IMR-90 (cell line): Measurements from ENCODE around the gene FOXR1. TPM values are rescaled to one million over a fixed set of nuclear protein-coding genes. Genes with fewer than 3 reads are reported as not detected.

Experiments
- ATAC-seq: fragments of 200-7000 bp; cut with Tn5 transposase; 2 replicates; pipeline ENCODE4 v1.9.1; 2020; ENCODE audit warnings: low read depth, mild to moderate bottlenecking, moderate library complexity
- BruUV-seq: library from RNA; stranded (reverse); fragments of 400-500 nt; replicated peaks from 2 replicates; lab custom pipeline; 2021; lab: Mats Ljungman, UMichigan
- CTCF ChIA-PET: fragments of 300-600 bp; formaldehyde crosslinking; extraction: SDS; loops from one replicate; lab custom pipeline; 2021; ENCODE audit warnings: antibody characterized with exemption; lab: Yijun Ruan, JAX
- POLR2A ChIA-PET: fragments of 300-600 bp; sonication (Branson Sonifier 250); formaldehyde crosslinking; loops from one replicate; lab custom pipeline; 2022; ENCODE audit warnings: antibody characterized with exemption; ENCODE audit not compliant: unreplicated experiment; lab: Charles Lee
- DNase-seq: peaks from one replicate; pipeline ENCODE4 v3.0.0; 2013
- H2AFZ ChIP-seq: replicated peaks from 2 replicates; pipeline ENCODE3; 2013; ENCODE audit warnings: low read length, mild to moderate bottlenecking; ENCODE audit not compliant: poor library complexity
- H2AK5ac ChIP-seq: 2 replicates; pipeline ENCODE4 v1.6.1; 2013; ENCODE audit warnings: low read depth, low read length, inconsistent platforms
- H2AK9ac ChIP-seq: replicated peaks from 2 replicates; pipeline ENCODE3; 2013; ENCODE audit warnings: mild to moderate bottlenecking, low read depth, low read length, moderate library complexity; ENCODE audit not compliant: poor library complexity
- H2BK120ac ChIP-seq: 2 replicates; pipeline ENCODE4 v1.6.1; 2013; ENCODE audit warnings: low read depth, low read length, inconsistent platforms
- H2BK15ac ChIP-seq: 3 replicates; pipeline ENCODE4 v1.6.1; 2013; ENCODE audit warnings: low read depth, low read length, inconsistent platforms
- H2BK20ac ChIP-seq: 2 replicates; pipeline ENCODE4 v1.6.1; 2013; ENCODE audit warnings: low read depth, mild to moderate bottlenecking, inconsistent platforms, low read length, moderate library complexity
- H2BK5ac ChIP-seq: 2 replicates; pipeline ENCODE4 v1.6.1; 2013; ENCODE audit warnings: mild to moderate bottlenecking, low read depth, low read length, inconsistent platforms; ENCODE audit not compliant: poor library complexity, severe bottlenecking
- H3K14ac ChIP-seq: replicated peaks from 2 replicates; pipeline ENCODE4 v1.6.1; 2013; ENCODE audit warnings: low read depth, low read length, inconsistent platforms
- H3K18ac ChIP-seq: 2 replicates; pipeline ENCODE4 v1.6.1; 2013; ENCODE audit warnings: low read depth, low read length, control low read depth
- H3K23ac ChIP-seq: 2 replicates; pipeline ENCODE4 v1.6.1; 2013; ENCODE audit warnings: low read depth, low read length, inconsistent platforms
- H3K27ac ChIP-seq: 2 replicates; pipeline ENCODE4 v1.5.1; 2013; ENCODE audit warnings: mild to moderate bottlenecking, control low read depth, low read length; ENCODE audit not compliant: insufficient read depth
- H3K27me3 ChIP-seq: 2 replicates; pipeline ENCODE4 v1.6.1; 2013; ENCODE audit warnings: low read length; ENCODE audit not compliant: control insufficient read depth, insufficient read depth
- H3K36me3 ChIP-seq: 2 replicates; pipeline ENCODE4 v1.6.1; 2013; ENCODE audit warnings: low read length, mixed read lengths; ENCODE audit not compliant: control insufficient read depth, insufficient read depth
- H3K4ac ChIP-seq: 2 replicates; pipeline ENCODE4 v1.6.1; 2013; ENCODE audit warnings: low read depth, low read length, inconsistent platforms
- H3K4me1 ChIP-seq: 2 replicates; pipeline ENCODE4 v1.6.1; 2013; ENCODE audit warnings: low read length, mixed read lengths; ENCODE audit not compliant: control insufficient read depth, insufficient read depth
- H3K4me2 ChIP-seq: 2 replicates; pipeline ENCODE4 v1.6.1; 2013; ENCODE audit warnings: low read depth, mild to moderate bottlenecking, control low read depth, low read length, moderate library complexity
- H3K4me3 ChIP-seq: 2 replicates; pipeline ENCODE4 v1.5.1; 2013; ENCODE audit warnings: low read depth, mild to moderate bottlenecking, control low read depth, low read length, moderate library complexity; ENCODE audit not compliant: insufficient read depth
- H3K56ac ChIP-seq: 2 replicates; pipeline ENCODE4 v1.6.1; 2013; ENCODE audit warnings: low read length, inconsistent platforms; ENCODE audit not compliant: insufficient read depth; ENCODE audit errors: extremely low read depth
- H3K79me1 ChIP-seq, 2 experiments: 2 replicates each; pipeline ENCODE4 v1.6.1; 2013; ENCODE audit warnings: low read length in 2 of 2, inconsistent platforms in 1 of 2, low read depth in 1 of 2
- H3K9ac ChIP-seq: 2 replicates; pipeline ENCODE4 v1.6.1; 2013; ENCODE audit warnings: low read depth, low read length, control low read depth
- H3K9me1 ChIP-seq: 2 replicates; pipeline ENCODE4 v1.6.1; 2013; ENCODE audit warnings: low read length, inconsistent platforms; ENCODE audit not compliant: insufficient read depth
- H3K9me3 ChIP-seq: 2 replicates; pipeline ENCODE4 v1.6.1; 2013; ENCODE audit warnings: low read length; ENCODE audit not compliant: control insufficient read depth, insufficient read depth
- H4K20me1 ChIP-seq: 2 replicates; pipeline ENCODE4 v1.6.1; 2013; ENCODE audit warnings: low read length, inconsistent platforms; ENCODE audit not compliant: insufficient read depth
- H4K5ac ChIP-seq: 2 replicates; pipeline ENCODE4 v1.6.1; 2013; ENCODE audit warnings: mild to moderate bottlenecking, low read depth, low read length, control low read depth
- H4K8ac ChIP-seq, 2 experiments: 2 replicates each; pipeline ENCODE4 v1.6.1; 2013; ENCODE audit warnings: low read depth in 2 of 2, low read length in 2 of 2, control low read depth in 1 of 2, inconsistent platforms in 1 of 2
- H4K91ac ChIP-seq: 2 replicates; pipeline ENCODE4 v1.6.1; 2013; ENCODE audit warnings: low read depth, low read length, inconsistent platforms; ENCODE audit not compliant: insufficient read depth
- BHLHE40 ChIP-seq: fragments of 150-350 bp; IDR thresholded peaks from 2 replicates; pipeline ENCODE4 v1.6.1; 2016; ENCODE audit warnings: mild to moderate bottlenecking, low read depth, low read length
- CEBPB ChIP-seq: IDR thresholded peaks from 2 replicates; pipeline ENCODE4 v1.6.1; 2012; ENCODE audit warnings: low read depth, low read length, improper control_type of control experiment
- FOS ChIP-seq: fragments of 150-350 bp; IDR thresholded peaks from 2 replicates; pipeline ENCODE4 v1.6.1; 2016; ENCODE audit warnings: low read depth, low read length
- MAFK ChIP-seq: IDR thresholded peaks from 2 replicates; pipeline ENCODE4 v1.6.1; 2012; ENCODE audit warnings: low read depth, low read length, improper control_type of control experiment
- MXI1 ChIP-seq: IDR thresholded peaks from 2 replicates; pipeline ENCODE4 v1.6.1; 2012; ENCODE audit warnings: low read depth, mild to moderate bottlenecking, low read length, moderate library complexity, borderline replicate concordance
- NFE2L2 ChIP-seq: fragments of 150-350 bp; IDR thresholded peaks from 2 replicates; pipeline ENCODE4 v1.6.1; 2016; ENCODE audit warnings: low read depth, mild to moderate bottlenecking, low read length
- POLR2A ChIP-seq: IDR thresholded peaks from 2 replicates; pipeline ENCODE4 v1.6.1; 2012; ENCODE audit warnings: mild to moderate bottlenecking, low read depth, low read length
- RCOR1 ChIP-seq: IDR thresholded peaks from 2 replicates; pipeline ENCODE4 v1.6.1; 2012; ENCODE audit warnings: mild to moderate bottlenecking, low read length, improper control_type of control experiment; ENCODE audit not compliant: insufficient replicate concordance
- WGBS, 2 experiments: methylation state at CpG; one replicate each; pipeline versions ENCODE4 v1.1.5 to v1.1.7; 2013; ENCODE audit warnings: missing lambda C conversion rate in 2 of 2; ENCODE audit not compliant: insufficient read length in 1 of 2; ENCODE audit errors: extremely low coverage in 2 of 2; 5-methylcytosine and 5-hydroxymethylcytosine counted together
- dilution Hi-C: fragments of 300-500 bp; cut with HindIII; formaldehyde crosslinking; loops from one replicate; pipeline ENCODE4 v1.14.3; 2018; ENCODE audit warnings: low sequenced_read_pairs; ENCODE audit not compliant: unreplicated experiment
- in situ Hi-C: fragments of 300-500 bp; cut with MboI; formaldehyde crosslinking; loops from 3 replicates; pipeline ENCODE4 v1.14.3; 2019; ENCODE audit warnings: low sequenced_read_pairs, inconsistent platforms, mixed read lengths
- intact Hi-C: fragments of 100-400 bp; cut with micrococcal nuclease; formaldehyde crosslinking; loops from 2 replicates; pipeline ENCODE4 v1.10.0; 2022
- polyA plus RNA-seq, 3 experiments: library from polyadenylated mRNA; depleted of rRNA; stranded (reverse); fragments of >200 nt; gene quantifications; 2 replicates each; pipeline ENCODE4 v1.2.3, GENCODE V29; 2012; ENCODE audit warnings: low replicate concordance in 1 of 3
- total RNA-seq: library from RNA; depleted of rRNA; stranded (reverse); fragments of >200 nt; gene quantifications from 2 replicates; pipeline ENCODE4 v1.2.3, GENCODE V29; 2012
- TF ChIP-seq, protein P1 (sequence below): fragments of 150-350 bp; IDR thresholded peaks from 2 replicates; pipeline ENCODE4 v1.6.1; 2017; ENCODE audit warnings: mild to moderate bottlenecking, antibody characterized with exemption, low read length, low read depth
- TF ChIP-seq, protein P2 (sequence below): conservative IDR thresholded peaks from 2 replicates; pipeline ENCODE4 v1.5.1; 2012; ENCODE audit warnings: mild to moderate bottlenecking, low read depth, low read length, improper control_type of control experiment

Gene FOXR1
- total and polyA plus RNA-seq, 2 of the 4 experiments (the other 2 are of a cell fraction), result not detected

DNA sequence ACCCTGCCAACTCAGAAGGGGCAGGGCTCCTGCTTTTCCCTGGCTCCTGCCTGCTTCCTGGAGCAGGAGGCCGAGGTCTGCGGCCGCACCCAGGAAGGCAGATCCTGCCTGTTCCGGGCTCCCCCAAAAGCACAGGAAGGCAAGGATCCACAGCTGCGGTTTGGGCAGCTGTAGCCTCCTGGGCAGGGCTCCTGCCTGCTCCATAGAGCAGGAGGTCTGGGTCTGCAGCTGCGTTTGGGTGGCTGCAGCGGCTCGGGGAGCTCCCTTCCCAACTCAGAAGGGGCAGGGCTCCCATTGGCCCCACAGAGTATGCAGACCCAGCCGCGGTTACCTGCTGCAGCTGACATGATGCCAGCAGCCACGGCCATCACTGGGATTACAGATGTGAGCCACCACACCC, 10.0 kb upstream of the FOXR1 start:
- Histone ChIP-seq H2BK120ac (no peak overlapping the region), H3K4me2 (no peak overlapping the region), H3K23ac (no peak overlapping the region), H3K27me3 (peaks cover 32% of the 10 kb centered on the region), H3K27ac (no peak overlapping the region), H3K18ac (no peak overlapping the region), H3K4ac (no peak overlapping the region), H2BK15ac (no peak overlapping the region), H3K9ac (no peak overlapping the region), H2AK9ac (no peak overlapping the region), H3K79me1 (no peaks in the 10 kb centered on the region), H3K9me3 (no peaks in the 10 kb centered on the region), H3K9me1 (no peaks in the 10 kb centered on the region), H2BK5ac (no peak overlapping the region), H4K20me1 (no peaks in the 10 kb centered on the region), H3K56ac (no peak overlapping the region), H4K5ac (no peak overlapping the region), H3K14ac (no peak overlapping the region), H4K8ac (no peak overlapping the region), H4K91ac (no peak overlapping the region), H3K4me3 (no peak overlapping the region), H3K4me1 (no peaks in the 10 kb centered on the region), H2BK20ac (no peak overlapping the region), H2AFZ (no peak overlapping the region), H2AK5ac (no peak overlapping the region), H3K36me3 (no peaks in the 10 kb centered on the region)
- dilution Hi-C loops (no loop called here), intact Hi-C loops (no loop called here), in situ Hi-C loops (no loop called here)
- WGBS, 2 experiments, result 71% methylated on average over 7 of the region's 11 CpGs; no CpG with 5 or more reads in 1 of the 2 experiments
- CTCF ChIA-PET, result interaction anchor here (1.1 kb wide), 1 partner anchor 272 kb away, joined by 4 read pairs; no protein-coding TSS in a partner anchor
- ATAC-seq, result no peak
- no TSS peak for BruUV-seq
- POLR2A ChIA-PET, result no interaction called here
- TF ChIP-seq NFE2L2 (no peak), MAFK (no peak), FOS (no peak), RCOR1 (no peak), CEBPB (no peak), POLR2A (no peak), MXI1 (no peak), BHLHE40 (no peak)
- TF ChIP-seq, protein P1, sequence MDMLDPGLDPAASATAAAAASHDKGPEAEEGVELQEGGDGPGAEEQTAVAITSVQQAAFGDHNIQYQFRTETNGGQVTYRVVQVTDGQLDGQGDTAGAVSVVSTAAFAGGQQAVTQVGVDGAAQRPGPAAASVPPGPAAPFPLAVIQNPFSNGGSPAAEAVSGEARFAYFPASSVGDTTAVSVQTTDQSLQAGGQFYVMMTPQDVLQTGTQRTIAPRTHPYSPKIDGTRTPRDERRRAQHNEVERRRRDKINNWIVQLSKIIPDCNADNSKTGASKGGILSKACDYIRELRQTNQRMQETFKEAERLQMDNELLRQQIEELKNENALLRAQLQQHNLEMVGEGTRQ, result no peak
- TF ChIP-seq, protein P2, sequence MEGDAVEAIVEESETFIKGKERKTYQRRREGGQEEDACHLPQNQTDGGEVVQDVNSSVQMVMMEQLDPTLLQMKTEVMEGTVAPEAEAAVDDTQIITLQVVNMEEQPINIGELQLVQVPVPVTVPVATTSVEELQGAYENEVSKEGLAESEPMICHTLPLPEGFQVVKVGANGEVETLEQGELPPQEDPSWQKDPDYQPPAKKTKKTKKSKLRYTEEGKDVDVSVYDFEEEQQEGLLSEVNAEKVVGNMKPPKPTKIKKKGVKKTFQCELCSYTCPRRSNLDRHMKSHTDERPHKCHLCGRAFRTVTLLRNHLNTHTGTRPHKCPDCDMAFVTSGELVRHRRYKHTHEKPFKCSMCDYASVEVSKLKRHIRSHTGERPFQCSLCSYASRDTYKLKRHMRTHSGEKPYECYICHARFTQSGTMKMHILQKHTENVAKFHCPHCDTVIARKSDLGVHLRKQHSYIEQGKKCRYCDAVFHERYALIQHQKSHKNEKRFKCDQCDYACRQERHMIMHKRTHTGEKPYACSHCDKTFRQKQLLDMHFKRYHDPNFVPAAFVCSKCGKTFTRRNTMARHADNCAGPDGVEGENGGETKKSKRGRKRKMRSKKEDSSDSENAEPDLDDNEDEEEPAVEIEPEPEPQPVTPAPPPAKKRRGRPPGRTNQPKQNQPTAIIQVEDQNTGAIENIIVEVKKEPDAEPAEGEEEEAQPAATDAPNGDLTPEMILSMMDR, result no peak
- no peak for DNase-seq
